DMS 273 (cell line): ENCODE data around the gene ITPKB.
"Not testable (repeated sequence)": the region's sequence is repeated elsewhere in the genome, so short reads cannot be mapped to it uniquely, and the experiment has no call there.

ENCODE experiments used
- DNase-seq: peaks from one replicate; lab custom pipeline; 2025; ENCODE audit not compliant: unreplicated experiment; lab: John Stamatoyannopoulos, UW

Gene ITPKB

DNA sequence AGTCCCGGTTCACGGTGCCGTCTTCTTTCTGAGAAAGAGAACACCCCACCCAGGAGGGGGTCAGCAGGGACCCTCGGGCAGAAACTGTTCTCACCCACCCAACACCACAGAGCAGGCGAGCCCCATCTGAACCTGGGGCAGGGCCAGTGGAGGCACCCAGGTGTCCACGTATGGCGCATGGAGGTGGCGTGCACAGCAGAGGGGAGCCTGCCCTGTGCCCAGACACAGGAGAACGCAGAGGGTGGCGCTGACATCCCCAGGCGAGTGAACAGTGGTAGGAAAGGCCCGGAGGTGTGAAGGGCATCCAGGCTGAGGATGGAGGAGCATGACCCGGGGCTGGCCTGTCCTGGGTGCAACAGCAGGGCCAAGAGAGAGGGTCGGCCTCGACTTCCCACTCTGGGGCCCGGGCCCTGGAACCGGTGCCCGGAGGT is 99.4 kb downstream of the ITPKB start:
- DNase-seq: no peak

DNA sequence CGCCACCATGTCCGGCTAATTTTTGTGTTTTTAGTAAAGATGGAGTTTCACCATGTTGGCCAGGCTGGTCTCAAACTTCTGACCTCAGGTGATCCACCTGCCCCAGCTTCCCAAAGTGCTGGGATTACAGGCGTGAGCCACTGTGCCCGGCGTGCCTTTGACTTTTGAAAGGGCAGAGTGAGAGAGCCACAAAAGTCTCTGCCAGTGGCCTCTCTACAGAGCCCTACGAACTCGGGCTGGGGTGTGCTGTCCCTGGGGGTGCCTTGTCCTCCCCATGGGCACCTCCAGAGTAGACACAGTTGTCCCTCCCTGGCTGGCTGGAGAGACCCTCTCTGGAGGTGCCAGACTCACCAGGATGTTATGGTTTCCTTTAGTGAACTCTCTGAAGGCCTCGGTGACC is 99.9 kb downstream of the ITPKB start:
- not testable (repeated sequence) for DNase-seq

GRCh38 chr1:226638608-226639007 is 100.5 kb downstream of the ITPKB start:
- DNase-seq: no peak

DNA sequence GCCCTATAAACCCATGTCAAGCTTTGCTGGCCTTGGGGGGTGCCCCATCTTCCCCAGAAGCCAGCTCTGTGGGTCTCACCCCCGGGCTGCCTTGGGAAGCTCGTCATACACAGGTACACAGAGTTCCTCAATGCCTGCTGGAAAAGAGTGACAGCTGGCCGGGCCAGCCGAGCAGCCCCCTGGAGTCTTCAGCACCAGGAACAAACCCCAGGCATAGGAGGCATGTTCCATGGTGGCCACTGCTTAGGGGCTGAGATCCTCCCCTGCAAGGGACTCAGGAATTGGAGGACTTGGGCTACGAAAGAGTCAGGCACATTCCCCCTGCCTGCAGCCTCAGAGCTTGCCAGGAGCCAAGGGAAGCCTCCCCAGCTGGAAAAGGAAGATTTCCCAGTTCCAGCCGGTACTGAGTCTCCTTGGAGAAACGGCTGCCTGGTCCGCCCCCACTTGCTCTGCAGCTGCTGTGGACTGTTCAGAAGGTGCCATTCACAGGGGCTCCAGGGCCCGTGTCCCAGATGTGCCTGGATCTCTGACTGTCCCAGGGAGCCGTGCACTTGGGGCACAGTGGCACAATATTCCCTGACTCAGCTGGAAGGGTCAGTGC is 101.0 kb downstream of the ITPKB start:
- peak; percentile 76 for DNase-seq

- DNase-seq: no peak
Observed at GRCh38 chr1:226637147-226637935, 101.7 kb downstream of the ITPKB start.

DNA sequence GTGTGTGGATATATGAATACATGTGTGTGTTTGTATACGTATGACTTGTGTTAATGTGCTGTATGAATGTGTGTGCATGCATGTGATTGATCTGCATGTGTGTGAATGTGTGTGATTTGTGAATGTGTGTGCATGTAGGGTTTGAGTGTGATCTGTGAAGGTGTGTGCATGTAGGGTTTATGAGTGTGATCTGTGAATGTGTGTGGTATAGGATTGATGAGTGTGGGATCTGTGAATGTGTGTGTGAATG is 102.3 kb downstream of the ITPKB start:
- DNase-seq: no peak

DNA sequence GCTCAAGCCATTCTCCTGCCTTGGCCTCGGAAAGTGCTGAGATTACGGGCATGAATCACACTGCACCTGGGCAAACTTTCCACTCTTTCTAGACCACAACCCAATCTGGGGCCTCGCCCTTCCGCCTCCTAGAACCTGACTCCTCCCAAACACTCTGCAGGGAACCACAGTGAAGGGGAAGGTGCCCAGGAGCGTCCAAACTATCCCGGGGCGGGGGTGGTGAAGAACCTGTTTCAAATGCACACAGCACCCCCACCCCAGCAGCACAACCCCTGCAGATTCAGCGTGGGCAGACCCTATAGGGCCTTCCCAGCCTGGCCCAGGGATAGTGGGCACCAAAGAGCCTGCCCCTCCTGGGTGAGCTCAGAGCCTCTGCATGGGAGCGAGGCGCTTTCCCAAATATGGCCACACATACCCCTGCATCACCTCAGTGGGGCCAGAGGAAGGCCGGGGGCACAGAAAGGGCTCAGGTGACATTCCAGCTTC is 103.6 kb downstream of the ITPKB start:
- no peak for DNase-seq

GRCh38 chr1:226634611-226635246 is 104.4 kb downstream of the ITPKB start:
- DNase-seq: no peak

GRCh38 chr1:226634166-226634588 is 104.9 kb downstream of the ITPKB start:
- peak; percentile 89 for DNase-seq

DNA sequence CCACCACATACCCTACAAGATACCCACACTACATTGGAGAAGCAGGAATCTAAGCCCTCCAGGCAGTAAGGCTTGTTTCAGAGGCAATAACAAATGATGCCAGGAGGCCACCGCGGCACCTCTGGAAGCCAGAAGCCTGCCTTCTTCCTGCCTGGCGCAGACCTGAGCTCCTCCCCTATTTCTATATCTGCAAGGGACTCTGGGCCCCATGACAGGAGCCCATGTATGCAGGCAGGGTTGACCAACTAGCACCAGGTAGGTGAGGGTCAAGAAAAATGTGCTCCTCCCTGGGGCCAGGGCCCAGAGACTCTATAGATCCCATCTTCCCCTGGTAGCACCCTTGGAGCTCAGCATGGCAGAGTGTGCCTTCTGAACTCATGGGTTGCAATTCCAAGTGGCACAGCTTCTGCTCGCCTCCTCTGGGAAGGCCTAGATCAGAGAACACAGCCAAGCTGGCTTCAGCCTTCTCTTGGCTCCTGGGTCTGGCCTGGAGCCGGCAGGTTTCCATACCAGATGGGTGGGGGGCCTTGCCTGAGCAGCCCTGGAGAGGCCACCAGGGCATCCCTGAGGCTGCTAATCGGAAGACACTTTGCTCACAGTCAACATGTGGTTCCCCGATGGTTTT is 105.4 kb downstream of the ITPKB start:
- DNase-seq: peak; percentile 88

DNA sequence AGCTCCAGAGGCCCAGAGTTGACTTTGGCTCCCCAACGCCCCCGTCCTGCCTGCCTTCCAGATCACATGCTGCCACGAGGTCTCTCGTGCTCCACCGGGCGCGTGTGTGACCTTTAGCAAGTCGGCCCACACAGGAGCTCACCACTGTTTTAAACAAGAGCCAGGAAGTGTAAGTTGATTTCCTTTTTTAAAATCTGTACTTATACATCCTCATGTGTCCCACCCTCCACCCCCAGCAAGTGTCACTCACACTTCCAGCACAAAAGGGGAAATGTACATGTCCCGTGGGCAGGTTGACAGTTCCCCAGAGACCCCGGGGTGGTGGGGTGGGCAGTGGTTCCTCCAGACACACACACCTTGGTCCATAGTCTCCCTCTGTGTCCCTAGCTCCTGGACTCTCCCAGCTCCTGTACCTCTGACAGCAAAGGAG is 106.1 kb downstream of the ITPKB start:
- no peak for DNase-seq

DNA sequence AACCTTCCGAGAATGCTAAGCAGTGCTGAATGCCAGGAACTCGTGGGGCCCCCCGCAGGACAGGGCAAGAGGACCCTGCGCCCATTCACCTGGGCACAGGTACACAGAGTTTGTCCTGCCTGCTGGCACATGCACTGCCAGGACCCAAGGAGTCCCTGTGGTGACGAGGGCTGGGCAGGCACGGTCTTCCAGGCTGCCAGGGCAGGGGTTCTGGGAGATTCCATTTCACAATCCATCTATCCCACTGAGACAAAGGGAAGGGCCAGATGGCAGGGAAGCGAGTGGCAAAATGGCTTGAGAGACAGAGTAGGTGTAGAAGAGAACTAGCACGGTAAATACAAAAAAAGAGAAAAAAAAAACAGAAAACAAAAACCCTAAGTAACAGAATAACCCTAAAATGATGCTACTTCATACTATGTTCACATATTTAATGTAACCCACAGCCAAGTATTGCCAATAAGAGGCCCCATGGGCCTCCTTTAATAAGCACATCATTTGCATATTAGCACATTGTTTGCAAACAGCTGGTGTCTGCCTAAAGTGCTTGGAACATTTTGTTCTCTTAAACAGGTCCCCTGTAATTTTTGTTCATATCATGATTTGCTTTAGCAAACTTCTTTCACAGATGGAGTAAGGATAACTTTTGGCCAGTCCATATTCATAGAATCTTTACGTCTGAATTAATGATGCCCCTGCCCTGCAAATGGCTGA is 106.8 kb downstream of the ITPKB start:
- DNase-seq: peak; percentile 65

- no peak for DNase-seq
Observed at GRCh38 chr1:226631229-226632000, 107.7 kb downstream of the ITPKB start.

- no peak for DNase-seq
Observed at GRCh38 chr1:226630592-226630991, 108.5 kb downstream of the ITPKB start.

DNA sequence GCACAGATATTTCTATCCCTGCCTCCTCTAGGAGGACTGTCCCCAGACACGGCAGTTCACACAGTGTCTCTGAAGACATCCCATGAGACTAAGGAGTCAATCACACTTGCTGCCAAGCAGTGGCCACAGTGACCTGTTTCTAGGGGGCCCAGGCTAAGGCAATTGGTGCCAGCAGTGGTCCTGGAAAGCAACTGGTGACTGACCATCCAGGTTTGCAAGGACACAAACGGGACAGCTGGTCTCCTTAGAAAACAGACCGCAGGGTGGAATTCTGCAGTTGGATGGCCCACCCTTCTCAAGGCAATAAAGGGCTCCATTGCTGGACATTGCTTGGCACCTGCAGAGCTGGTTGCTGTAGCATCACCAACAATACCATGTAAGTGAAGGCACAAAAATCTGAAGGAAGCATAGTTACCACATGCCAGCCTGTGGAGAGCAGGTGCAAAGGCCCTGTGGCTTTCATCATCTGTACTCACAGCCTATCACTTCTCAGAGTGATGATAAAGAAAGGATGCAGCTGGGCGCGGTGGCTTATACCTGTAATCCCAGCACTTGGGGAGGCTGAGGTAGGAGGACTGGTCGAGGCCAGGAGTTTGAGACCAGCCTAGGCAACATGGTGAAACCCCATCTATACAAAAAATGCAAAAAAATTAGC is 109.1 kb downstream of the ITPKB start:
- DNase-seq: no peak

DNA sequence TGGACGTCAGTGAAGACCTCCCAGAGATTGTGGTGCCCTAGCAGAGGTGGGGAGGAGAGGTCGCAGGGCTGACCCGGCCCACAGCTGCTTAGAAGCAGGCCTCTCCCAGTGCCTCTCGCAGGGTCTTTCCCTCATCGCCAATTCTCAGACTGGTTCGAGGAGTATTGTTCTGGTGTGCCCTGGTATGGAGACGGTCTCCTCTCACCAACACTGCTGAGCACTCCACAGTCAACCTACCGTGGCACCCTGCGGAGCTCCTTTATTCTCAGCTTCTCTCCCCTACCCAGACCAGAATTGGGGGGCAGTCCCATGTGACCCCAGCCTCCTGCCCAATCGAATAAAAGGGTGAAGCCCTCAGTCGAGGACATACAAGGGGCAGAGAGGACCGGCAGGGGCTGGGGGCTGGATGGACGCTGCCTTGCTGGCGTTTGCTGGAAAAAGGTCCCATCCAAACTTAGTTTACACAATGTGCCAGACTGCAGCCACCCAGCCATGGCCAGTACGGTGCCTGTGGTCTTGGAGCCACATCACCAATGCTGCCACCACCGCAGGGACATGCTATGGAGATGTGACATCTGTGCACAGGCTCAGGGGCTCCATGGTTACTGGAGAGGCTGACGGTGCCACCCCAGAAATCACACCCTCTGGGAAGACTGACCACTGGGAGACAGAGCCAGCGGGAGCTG is 109.7 kb downstream of the ITPKB start:
- no peak for DNase-seq

DNA sequence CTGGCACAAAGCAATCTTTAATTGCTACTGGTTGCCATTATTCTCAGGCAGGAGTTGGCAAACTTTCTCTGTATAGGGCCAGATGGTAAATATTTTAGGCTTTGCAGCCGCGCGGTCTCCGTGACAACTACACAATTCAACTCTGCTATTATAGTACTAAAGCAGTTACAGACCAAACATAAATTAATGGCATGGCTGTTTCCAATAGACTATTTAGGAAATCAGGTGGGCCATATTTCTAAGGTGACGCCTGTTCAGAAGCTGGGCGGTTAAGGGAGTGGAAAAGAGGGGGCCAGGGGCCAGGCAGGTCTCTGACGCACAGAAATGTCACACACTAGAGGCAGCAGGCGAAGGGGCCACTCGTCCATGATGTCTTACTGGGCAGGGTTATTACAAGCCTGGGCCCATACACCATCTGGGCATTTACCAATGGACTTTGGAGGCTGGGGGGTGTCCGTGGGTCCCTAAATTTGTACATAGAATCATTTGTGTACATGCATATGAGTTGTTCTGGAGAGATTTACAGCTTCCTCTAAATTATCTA is 110.4 kb downstream of the ITPKB start:
- peak; percentile 85 for DNase-seq

DNA sequence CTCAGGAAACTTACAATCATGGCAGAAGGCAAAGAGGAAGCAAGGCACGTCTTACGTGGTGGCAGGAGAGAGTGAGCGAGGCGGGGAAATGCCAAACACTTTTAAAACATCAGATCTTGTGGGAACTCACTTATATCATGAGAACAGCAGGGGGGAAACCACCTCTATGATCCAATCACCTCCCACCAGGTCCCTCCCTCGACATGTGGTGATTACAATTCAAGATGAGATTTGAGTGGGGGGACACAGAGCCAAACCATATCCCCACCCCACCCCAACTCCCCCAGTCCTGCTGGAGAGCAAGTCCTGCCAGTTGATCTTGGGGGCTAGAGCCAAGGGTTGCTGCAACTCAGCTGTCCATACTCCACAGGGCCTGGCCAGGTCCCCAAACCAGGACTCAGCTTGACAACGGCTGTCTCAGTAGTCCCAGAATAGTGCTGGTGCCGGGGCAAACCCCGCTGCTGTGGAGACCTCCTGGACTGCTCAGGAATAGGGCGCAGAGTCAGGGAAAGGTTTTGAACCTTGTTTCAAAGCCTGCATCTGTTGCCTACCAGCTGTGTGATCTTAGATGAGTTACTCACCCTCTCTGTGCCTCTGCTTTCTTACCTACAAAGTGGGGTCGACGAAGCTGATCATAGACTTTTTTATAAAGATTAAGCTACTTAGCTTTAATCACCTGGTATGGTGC is 111.0 kb downstream of the ITPKB start:
- DNase-seq: no peak
